IPS DF 6.9 (cell line): ENCODE measurements around the gene YOD1.

Source experiments
- DNase-seq: peaks from one replicate; pipeline ENCODE4 v3.0.0-alpha.2; 2013; ENCODE audit warnings: low read depth, low spot score
- H3K27ac ChIP-seq: one replicate; pipeline ENCODE4 v1.5.1; 2013; ENCODE audit warnings: low read length, control low read depth
- H3K27me3 ChIP-seq: 2 replicates; pipeline ENCODE4 v1.6.1; 2013; ENCODE audit warnings: mild to moderate bottlenecking, low read length; ENCODE audit not compliant: control insufficient read depth, insufficient read depth
- H3K36me3 ChIP-seq: 2 replicates; pipeline ENCODE4 v1.6.1; 2013; ENCODE audit warnings: low read length; ENCODE audit not compliant: control insufficient read depth, insufficient read depth
- H3K4me1 ChIP-seq: 2 replicates; pipeline ENCODE4 v1.6.1; 2013; ENCODE audit warnings: low read length; ENCODE audit not compliant: control insufficient read depth, insufficient read depth
- H3K4me3 ChIP-seq: 2 replicates; pipeline ENCODE4 v1.5.1; 2013; ENCODE audit warnings: mild to moderate bottlenecking, low read length
- H3K9me3 ChIP-seq: 2 replicates; pipeline ENCODE4 v1.6.1; 2013; ENCODE audit warnings: low read length, inconsistent platforms; ENCODE audit not compliant: control insufficient read depth, insufficient read depth
- WGBS: extraction: QIAGEN DNeasy Blood & Tissue Kit; methylation state at CpG from one replicate; pipeline ENCODE4 v1.1.7; 2013; ENCODE audit warnings: mixed read lengths, missing lambda C conversion rate; ENCODE audit not compliant: insufficient read length, insufficient coverage; 5-methylcytosine and 5-hydroxymethylcytosine counted together

Gene YOD1

DNA sequence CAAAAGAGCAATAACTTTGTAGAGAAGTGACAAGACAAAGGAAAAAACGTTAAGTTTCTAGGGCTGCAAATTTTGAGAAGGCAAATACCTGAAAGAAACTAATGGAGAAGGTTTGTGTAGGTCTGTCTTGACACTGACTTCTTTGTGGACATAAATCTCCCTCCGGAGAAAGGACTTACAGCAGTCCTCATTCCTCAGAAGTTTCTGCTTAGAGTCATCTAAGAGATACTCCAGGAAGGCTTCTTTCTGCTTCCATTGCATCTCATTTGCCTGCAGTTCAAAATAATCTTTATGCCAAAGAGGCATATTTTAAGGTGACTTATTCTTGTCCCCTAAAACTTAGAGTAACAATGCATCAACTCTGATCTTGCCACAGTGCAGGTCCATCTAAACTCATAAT is 33.2 kb upstream of the YOD1 start:
- Histone ChIP-seq H3K4me1 (peaks cover 1% of the 10 kb centered on the region), H3K4me3 (no peak overlapping the region), H3K27ac (no peak overlapping the region), H3K9me3 (no peaks in the 10 kb centered on the region), H3K27me3 (no peaks in the 10 kb centered on the region), H3K36me3 (no peaks in the 10 kb centered on the region)
- WGBS, result no CpG with 5 or more reads among the region's 2 CpGs
- DNase-seq, result no peak

- Histone ChIP-seq H3K36me3 (no peaks in the 10 kb centered on the region), H3K9me3 (no peaks in the 10 kb centered on the region), H3K4me1 (peaks cover 1% of the 10 kb centered on the region), H3K27me3 (no peaks in the 10 kb centered on the region), H3K4me3 (no peak overlapping the region), H3K27ac (no peak overlapping the region)
- no peak for DNase-seq
- no CpG with 5 or more reads among the region's 2 CpGs for WGBS
Observed at GRCh38 chr1:207081806-207082205, 30.8 kb upstream of the YOD1 start.

DNA sequence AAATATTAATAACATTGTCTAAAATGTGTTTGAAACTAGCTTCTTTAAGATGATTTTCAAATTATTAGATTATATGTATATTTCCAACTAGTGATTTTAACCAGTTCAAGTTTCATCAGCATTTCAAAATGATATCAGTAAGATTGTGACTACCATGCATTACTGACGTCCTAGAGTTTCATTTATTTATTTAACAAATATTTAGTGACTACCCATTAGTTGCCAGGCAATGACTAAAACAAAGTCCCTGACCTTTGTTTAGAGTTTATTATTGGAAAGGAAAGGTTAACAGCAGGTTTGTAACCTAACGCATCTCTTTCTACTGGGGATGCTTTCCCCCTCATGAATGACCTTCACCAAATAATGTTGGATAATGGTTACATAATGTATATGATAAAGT is 30.1 kb upstream of the YOD1 start:
- H3K4me1 ChIP-seq, result peaks cover 1% of the 10 kb centered on the region
- no peaks in the 10 kb centered on the region for H3K27me3 ChIP-seq
- DNase-seq, result no peak
- no peak overlapping the region for H3K27ac ChIP-seq
- no peaks in the 10 kb centered on the region for H3K9me3 ChIP-seq
- H3K4me3 ChIP-seq, result no peak overlapping the region
- no peaks in the 10 kb centered on the region for H3K36me3 ChIP-seq
- WGBS, result no CpG with 5 or more reads among the region's 2 CpGs

- no peaks in the 10 kb centered on the region; the same call in 1 of the 2 replicates for H3K4me1 ChIP-seq
- no peaks in the 10 kb centered on the region for H3K27me3 ChIP-seq
- H3K4me3 ChIP-seq, result no peak overlapping the region
- H3K36me3 ChIP-seq, result no peaks in the 10 kb centered on the region
- DNase-seq, result no peak
- no CpG with 5 or more reads among the region's 6 CpGs for WGBS
- no peaks in the 10 kb centered on the region for H3K9me3 ChIP-seq
- H3K27ac ChIP-seq, result no peak overlapping the region
Observed at GRCh38 chr1:207079706-207080241, 28.8 kb upstream of the YOD1 start.

GRCh38 chr1:207078578-207079132 is 27.6 kb upstream of the YOD1 start:
- no CpG with 5 or more reads among the region's 11 CpGs for whole genome bisulfite sequencing
- DNase-seq, result no peak
- H3K27me3 ChIP-seq, result no peaks in the 10 kb centered on the region
- no peak overlapping the region for H3K27ac ChIP-seq
- H3K4me1 ChIP-seq, result no peaks in the 10 kb centered on the region; the same call in 1 of the 2 replicates
- H3K36me3 ChIP-seq, result no peaks in the 10 kb centered on the region
- H3K4me3 ChIP-seq, result no peak overlapping the region
- H3K9me3 ChIP-seq, result no peaks in the 10 kb centered on the region

DNA sequence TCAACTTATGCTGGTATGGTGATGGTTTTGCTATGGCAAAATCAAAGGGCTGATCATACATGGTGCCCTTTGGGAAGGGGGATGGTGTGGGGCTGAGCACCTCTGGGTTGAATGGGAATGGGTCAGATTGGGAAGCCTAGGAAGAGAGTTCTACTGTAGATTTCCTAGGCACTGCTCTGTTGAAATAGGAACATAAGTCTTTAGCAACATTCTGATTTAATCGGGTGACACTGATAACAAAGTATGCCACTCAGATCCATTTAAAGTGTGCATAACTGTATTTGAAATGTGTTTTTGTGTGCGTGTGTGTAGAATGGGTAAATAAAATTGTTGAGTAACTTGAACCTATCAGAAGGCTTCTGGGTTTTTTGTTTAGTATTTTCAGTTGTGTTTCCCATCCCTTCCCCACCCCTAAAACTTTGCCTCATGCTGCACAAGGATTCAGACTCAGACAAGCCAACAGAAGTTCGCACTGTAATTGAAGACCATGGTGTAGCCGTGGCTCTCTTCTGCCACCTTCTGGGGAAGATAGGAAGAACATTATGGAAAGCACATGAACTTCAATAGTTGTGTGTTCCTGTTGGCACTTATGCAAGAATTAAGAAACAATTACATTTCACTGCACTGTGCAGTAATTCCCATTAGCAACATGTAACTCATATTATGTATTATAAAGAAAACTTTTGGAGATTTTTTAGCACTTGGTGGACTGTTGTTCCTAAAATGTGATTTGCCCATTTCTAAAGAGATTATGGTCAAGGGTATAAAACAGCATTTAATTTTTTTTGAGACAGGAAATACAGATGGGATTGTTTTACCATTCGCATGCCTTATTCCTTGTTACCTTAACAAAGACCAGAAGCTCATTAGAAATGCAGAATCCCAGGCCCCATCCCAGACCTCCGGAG is 26.7 kb upstream of the YOD1 start:
- H3K27ac ChIP-seq, result no peak overlapping the region
- no peak overlapping the region for H3K4me3 ChIP-seq
- no peaks in the 10 kb centered on the region; the same call in 1 of the 2 replicates for H3K4me1 ChIP-seq
- no peaks in the 10 kb centered on the region for H3K27me3 ChIP-seq
- no peaks in the 10 kb centered on the region for H3K36me3 ChIP-seq
- no peaks in the 10 kb centered on the region for H3K9me3 ChIP-seq
- DNase-seq, result no peak
- 100% methylated on average over 1 of the region's 6 CpGs for WGBS

DNA sequence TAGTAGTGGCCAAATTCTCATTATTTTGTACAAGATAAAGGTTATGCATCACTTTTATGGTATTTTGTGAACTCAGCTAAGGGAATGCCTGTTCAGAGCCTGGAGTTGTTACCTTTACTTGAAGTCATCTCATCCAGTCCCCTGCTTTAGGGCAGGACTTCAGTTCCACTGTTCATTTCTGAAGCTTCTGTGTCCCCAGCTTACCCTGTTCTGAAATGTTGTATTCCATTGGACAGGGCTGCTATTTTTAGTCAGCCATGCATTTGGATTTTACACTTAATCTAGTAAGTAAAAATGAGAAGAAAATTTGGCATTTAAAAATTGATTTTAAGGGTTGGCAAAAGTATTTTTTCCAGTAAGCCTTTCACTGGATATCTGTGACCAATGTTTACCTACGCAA is 26.0 kb upstream of the YOD1 start:
- Histone ChIP-seq H3K27ac (no peak overlapping the region), H3K4me1 (no peaks in the 10 kb centered on the region; the same call in 1 of the 2 replicates), H3K27me3 (no peaks in the 10 kb centered on the region), H3K36me3 (no peaks in the 10 kb centered on the region; the same call in 1 of the 2 replicates), H3K9me3 (no peaks in the 10 kb centered on the region), H3K4me3 (no peak overlapping the region)
- no CpG with 5 or more reads among the region's 1 CpG for WGBS
- no peak for DNase-seq

- no peaks in the 10 kb centered on the region for H3K9me3 ChIP-seq
Observed at GRCh38 chr1:207076181-207076955, 25.4 kb upstream of the YOD1 start.

GRCh38 chr1:207073906-207074820 is 23.2 kb upstream of the YOD1 start:
- no peak overlapping the region for H3K27ac ChIP-seq
- no peaks in the 10 kb centered on the region; the same call in 1 of the 2 replicates for H3K4me1 ChIP-seq
- DNase-seq, result no peak
- H3K4me3 ChIP-seq, result no peak overlapping the region
- H3K27me3 ChIP-seq, result no peaks in the 10 kb centered on the region
- WGBS, result no CpG with 5 or more reads among the region's 4 CpGs
- peaks cover 1% of the 10 kb centered on the region for H3K36me3 ChIP-seq
- H3K9me3 ChIP-seq, result no peaks in the 10 kb centered on the region

More at GRCh38 chr1:207076181-207076955, 25.4 kb upstream of the YOD1 start:
- Histone ChIP-seq H3K4me1 (no peaks in the 10 kb centered on the region; the same call in 1 of the 2 replicates), H3K27ac (no peak overlapping the region), H3K27me3 (no peaks in the 10 kb centered on the region), H3K4me3 (no peak overlapping the region), H3K36me3 (no peaks in the 10 kb centered on the region; the same call in 1 of the 2 replicates)
- WGBS, result no CpG with 5 or more reads among the region's 5 CpGs
- DNase-seq, result no peak
